HepG2 (cell line): ENCODE data around the gene TMEM219. TPM values are rescaled to one million over a fixed set of nuclear protein-coding genes. Genes with fewer than 3 reads are reported as not detected.

Experiments used
- ARNT2 ChIP-seq: sonication (generic); formaldehyde crosslinking; IDR thresholded peaks from 2 replicates; pipeline ENCODE4 v1.8.0; 2022; ENCODE audit warnings: mild to moderate bottlenecking, low read depth, missing genetic modification reagents, moderate library complexity
- NFYC ChIP-seq: IDR thresholded peaks from 2 replicates; pipeline ENCODE4 v1.6.1; 2016; ENCODE audit warnings: missing genetic modification reagents, missing compliant biosample characterization
- RFXAP ChIP-seq: sonication (generic); formaldehyde crosslinking; IDR thresholded peaks from 2 replicates; pipeline ENCODE4 v1.4.0; 2020; ENCODE audit warnings: missing genetic modification reagents, borderline replicate concordance
- SP2 ChIP-seq: sonication (generic); formaldehyde crosslinking; IDR thresholded peaks from 2 replicates; pipeline ENCODE4 v1.5.1; 2020; ENCODE audit warnings: mild to moderate bottlenecking, missing genetic modification reagents
- SRF ChIP-seq: IDR thresholded peaks from 2 replicates; pipeline ENCODE4 v1.6.1; 2011; ENCODE audit warnings: mild to moderate bottlenecking, low read depth, low read length, moderate library complexity
- STAG1 ChIP-seq: sonication (generic); formaldehyde crosslinking; IDR thresholded peaks from 2 replicates; pipeline ENCODE4 v1.4.0; 2020; ENCODE audit warnings: missing genetic modification reagents
- YEATS4 ChIP-seq: sonication (generic); formaldehyde crosslinking; IDR thresholded peaks from 2 replicates; pipeline ENCODE4 v1.4.0; 2020; ENCODE audit warnings: missing genetic modification reagents, borderline replicate concordance
- ZNF10 ChIP-seq: sonication (generic); formaldehyde crosslinking; IDR thresholded peaks from 2 replicates; pipeline ENCODE4 v1.4.0; 2020; ENCODE audit warnings: mild to moderate bottlenecking, low read depth, missing genetic modification reagents, borderline replicate concordance
- ZNF101 ChIP-seq: sonication (generic); formaldehyde crosslinking; IDR thresholded peaks from 2 replicates; pipeline ENCODE4 v1.4.0; 2020; ENCODE audit warnings: mild to moderate bottlenecking, low read depth, missing genetic modification reagents, borderline replicate concordance
- ZNF124 ChIP-seq: sonication (generic); formaldehyde crosslinking; IDR thresholded peaks from 2 replicates; pipeline ENCODE4 v1.4.0; 2020; ENCODE audit warnings: missing genetic modification reagents
- ZNF253 ChIP-seq: sonication (generic); formaldehyde crosslinking; IDR thresholded peaks from 2 replicates; pipeline ENCODE4 v1.8.0; 2022; ENCODE audit warnings: mild to moderate bottlenecking, missing genetic modification reagents, borderline replicate concordance
- ZNF33B ChIP-seq: sonication (generic); formaldehyde crosslinking; IDR thresholded peaks from 2 replicates; pipeline ENCODE4 v1.5.1; 2020; ENCODE audit warnings: mild to moderate bottlenecking, missing genetic modification reagents
- polyA plus RNA-seq, 8 experiments: library from polyadenylated mRNA; depleted of rRNA in 3 of 8; stranded (reverse) in 7 of 8; unstranded in 1 of 8; fragments of >200 nt; fragmentation: Illumina TruSeq in 4 of 8; extraction: Trizol in 4 of 8; gene quantifications; 2 replicates each; pipeline versions ENCODE4 v1.2.1 to v1.2.3, GENCODE V29; 2011 to 2016; ENCODE audit warnings: low read depth in 4 of 8, missing spikeins in 1 of 8, mixed read lengths in 1 of 8; ENCODE audit not compliant: insufficient read depth in 1 of 8
- total RNA-seq, 5 experiments: library from RNA; depleted of rRNA; stranded (reverse); fragments of >200 nt; fragmentation: Illumina TruSeq; extraction: Trizol; gene quantifications; 2 replicates each; pipeline ENCODE4 v1.2.3, GENCODE V29; 2016; ENCODE audit warnings: low read depth in 1 of 5
- TF ChIP-seq, protein P1 (sequence below): conservative IDR thresholded peaks from 2 replicates; pipeline ENCODE4 v1.6.1; 2018; ENCODE audit warnings: missing genetic modification reagents
- TF ChIP-seq, protein P2 (sequence below): sonication (generic); formaldehyde crosslinking; IDR thresholded peaks from 2 replicates; pipeline ENCODE4 v1.8.1; 2022; ENCODE audit warnings: mild to moderate bottlenecking, missing genetic modification reagents
- TF ChIP-seq, protein P3 (sequence below): sonication (generic); formaldehyde crosslinking; IDR thresholded peaks from 2 replicates; pipeline ENCODE4 v1.5.1; 2020; ENCODE audit warnings: missing genetic modification reagents, mild to moderate bottlenecking, borderline replicate concordance
- TF ChIP-seq, protein P4 (sequence below): sonication (generic); formaldehyde crosslinking; IDR thresholded peaks from 2 replicates; pipeline ENCODE4 v1.4.0; 2020; ENCODE audit warnings: missing genetic modification reagents
- TF ChIP-seq, protein P5 (sequence below): sonication (generic); formaldehyde crosslinking; IDR thresholded peaks from 2 replicates; pipeline ENCODE4 v1.4.0; 2020; ENCODE audit warnings: missing genetic modification reagents, borderline replicate concordance

Gene TMEM219
- total and polyA plus RNA-seq, 2 of the 13 experiments (the other 11 are each of a cell fraction or from before 2014, with no cell fraction given) = 105 to 115 TPM

DNA sequence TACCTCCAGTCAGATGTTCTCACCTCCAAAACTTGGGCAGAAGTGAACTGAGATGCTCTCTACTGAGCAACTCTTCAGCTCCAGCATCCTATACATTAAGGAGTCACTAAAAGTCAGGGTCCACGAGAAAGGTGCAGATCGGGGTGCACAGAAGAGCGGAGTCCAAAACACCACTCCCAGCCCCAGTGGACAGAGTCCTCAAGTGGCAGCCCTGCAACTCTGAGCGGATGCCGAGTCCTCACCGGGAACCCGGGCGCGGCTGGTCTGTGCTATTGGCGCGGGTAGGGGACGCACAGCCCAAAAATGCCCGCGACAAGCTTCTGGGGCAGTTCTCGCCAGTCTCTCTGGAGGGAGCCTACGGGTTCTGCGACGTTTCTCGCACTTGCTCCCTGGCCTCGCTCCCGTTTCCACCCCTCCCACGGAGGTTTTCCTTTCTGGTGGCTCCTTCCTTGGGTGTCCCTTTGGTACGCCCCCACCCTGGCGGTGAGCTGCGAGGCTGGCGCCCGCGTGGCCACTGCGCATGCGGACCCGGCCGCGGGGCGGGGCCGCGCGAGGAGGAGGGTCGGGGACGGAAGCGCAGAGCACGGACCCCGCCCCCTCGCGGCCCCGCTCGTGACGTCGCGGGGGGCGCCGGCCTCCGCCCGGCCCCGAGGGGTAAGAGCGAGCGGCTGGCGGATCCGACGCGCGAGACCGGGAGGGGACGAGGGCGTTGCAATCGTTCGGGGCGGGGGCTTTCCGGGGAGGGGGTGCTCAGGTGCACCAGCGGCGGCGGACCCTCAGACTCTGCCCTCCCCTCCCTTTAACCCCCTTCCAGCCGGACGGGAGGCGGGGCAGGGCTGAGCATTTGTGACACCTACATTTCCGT is at the start of gene TMEM219 (continued):
- TF ChIP-seq, protein P1, sequence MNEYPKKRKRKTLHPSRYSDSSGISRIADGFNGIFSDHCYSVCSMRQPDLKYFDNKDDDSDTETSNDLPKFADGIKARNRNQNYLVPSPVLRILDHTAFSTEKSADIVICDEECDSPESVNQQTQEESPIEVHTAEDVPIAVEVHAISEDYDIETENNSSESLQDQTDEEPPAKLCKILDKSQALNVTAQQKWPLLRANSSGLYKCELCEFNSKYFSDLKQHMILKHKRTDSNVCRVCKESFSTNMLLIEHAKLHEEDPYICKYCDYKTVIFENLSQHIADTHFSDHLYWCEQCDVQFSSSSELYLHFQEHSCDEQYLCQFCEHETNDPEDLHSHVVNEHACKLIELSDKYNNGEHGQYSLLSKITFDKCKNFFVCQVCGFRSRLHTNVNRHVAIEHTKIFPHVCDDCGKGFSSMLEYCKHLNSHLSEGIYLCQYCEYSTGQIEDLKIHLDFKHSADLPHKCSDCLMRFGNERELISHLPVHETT (CRISPR knock-in tag) = peak; percentile 75
- TF ChIP-seq, protein P2, sequence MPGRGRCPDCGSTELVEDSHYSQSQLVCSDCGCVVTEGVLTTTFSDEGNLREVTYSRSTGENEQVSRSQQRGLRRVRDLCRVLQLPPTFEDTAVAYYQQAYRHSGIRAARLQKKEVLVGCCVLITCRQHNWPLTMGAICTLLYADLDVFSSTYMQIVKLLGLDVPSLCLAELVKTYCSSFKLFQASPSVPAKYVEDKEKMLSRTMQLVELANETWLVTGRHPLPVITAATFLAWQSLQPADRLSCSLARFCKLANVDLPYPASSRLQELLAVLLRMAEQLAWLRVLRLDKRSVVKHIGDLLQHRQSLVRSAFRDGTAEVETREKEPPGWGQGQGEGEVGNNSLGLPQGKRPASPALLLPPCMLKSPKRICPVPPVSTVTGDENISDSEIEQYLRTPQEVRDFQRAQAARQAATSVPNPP (CRISPR knock-in tag) = 0 out of 2 replicates have a peak, but pooled peaks have one; percentile 23
- TF ChIP-seq NFYC (CRISPR knock-in tag) (no peak), ZNF124 (CRISPR knock-in tag) (0 out of 2 replicates have a peak, but pooled peaks have one; percentile 45), ARNT2 (no peak; the same call in 1 of the 2 replicates), ZNF101 (CRISPR knock-in tag) (no peak), ZNF33B (CRISPR knock-in tag) (peak; percentile 70; the same call in 1 of the 2 replicates), SRF (no peak), STAG1 (peak; percentile 31), RFXAP (CRISPR knock-in tag) (peak; percentile 8; the same call in 1 of the 2 replicates), YEATS4 (CRISPR knock-in tag) (0 out of 2 replicates have a peak, but pooled peaks have one; percentile 10), ZNF10 (CRISPR knock-in tag) (no peak; the same call in 1 of the 2 replicates), ZNF253 (CRISPR knock-in tag) (no peak), SP2 (0 out of 2 replicates have a peak, but pooled peaks have one; percentile 0)
- TF ChIP-seq, protein P3, sequence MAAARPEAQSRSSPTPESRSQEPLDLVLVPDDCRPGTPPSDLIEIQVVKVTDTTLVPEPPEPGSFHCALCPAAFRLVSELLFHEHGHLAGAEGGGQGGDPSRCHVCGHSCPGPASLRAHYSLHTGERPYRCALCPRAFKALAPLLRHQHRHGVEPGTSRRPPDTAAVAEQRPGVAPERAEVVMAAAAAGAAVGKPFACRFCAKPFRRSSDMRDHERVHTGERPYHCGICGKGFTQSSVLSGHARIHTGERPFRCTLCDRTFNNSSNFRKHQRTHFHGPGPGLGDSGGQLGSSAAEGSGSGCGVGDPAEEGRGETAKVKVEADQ (CRISPR knock-in tag) = peak; percentile 77
- TF ChIP-seq, protein P4, sequence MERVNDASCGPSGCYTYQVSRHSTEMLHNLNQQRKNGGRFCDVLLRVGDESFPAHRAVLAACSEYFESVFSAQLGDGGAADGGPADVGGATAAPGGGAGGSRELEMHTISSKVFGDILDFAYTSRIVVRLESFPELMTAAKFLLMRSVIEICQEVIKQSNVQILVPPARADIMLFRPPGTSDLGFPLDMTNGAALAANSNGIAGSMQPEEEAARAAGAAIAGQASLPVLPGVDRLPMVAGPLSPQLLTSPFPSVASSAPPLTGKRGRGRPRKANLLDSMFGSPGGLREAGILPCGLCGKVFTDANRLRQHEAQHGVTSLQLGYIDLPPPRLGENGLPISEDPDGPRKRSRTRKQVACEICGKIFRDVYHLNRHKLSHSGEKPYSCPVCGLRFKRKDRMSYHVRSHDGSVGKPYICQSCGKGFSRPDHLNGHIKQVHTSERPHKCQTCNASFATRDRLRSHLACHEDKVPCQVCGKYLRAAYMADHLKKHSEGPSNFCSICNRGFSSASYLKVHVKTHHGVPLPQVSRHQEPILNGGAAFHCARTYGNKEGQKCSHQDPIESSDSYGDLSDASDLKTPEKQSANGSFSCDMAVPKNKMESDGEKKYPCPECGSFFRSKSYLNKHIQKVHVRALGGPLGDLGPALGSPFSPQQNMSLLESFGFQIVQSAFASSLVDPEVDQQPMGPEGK (CRISPR knock-in tag) = peak; percentile 94
- TF ChIP-seq, protein P5, sequence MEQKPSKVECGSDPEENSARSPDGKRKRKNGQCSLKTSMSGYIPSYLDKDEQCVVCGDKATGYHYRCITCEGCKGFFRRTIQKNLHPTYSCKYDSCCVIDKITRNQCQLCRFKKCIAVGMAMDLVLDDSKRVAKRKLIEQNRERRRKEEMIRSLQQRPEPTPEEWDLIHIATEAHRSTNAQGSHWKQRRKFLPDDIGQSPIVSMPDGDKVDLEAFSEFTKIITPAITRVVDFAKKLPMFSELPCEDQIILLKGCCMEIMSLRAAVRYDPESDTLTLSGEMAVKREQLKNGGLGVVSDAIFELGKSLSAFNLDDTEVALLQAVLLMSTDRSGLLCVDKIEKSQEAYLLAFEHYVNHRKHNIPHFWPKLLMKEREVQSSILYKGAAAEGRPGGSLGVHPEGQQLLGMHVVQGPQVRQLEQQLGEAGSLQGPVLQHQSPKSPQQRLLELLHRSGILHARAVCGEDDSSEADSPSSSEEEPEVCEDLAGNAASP (CRISPR knock-in tag) = no peak; the same call in 1 of the 2 replicates
